Measurements from ENCODE around the gene TMEM165.
"Not testable (repeated sequence)": the region's sequence is repeated elsewhere in the genome, so short reads cannot be mapped to it uniquely, and the experiment has no call there.

TMEM165 gene

GRCh38 chr4:55352726-55353125 lies 43.0 kb upstream of the TMEM165 start:
- no peak for TF ChIP-seq CTCF (IDR thresholded peaks at IDR 0.05; ENCODE audit: borderline replicate concordance, insufficient read depth, low read depth, low read length)
- H3K4me3 ChIP-seq (ENCODE audit: low read depth, low read length) = no peak overlapping the region

- not testable (repeated sequence) for H3K4me3 ChIP-seq (ENCODE audit: low read depth, low read length)
Observed at GRCh38 chr4:55353228-55353747, 42.5 kb upstream of the TMEM165 start.

GRCh38 chr4:55354648-55355047 lies 41.1 kb upstream of the TMEM165 start:
- no peak for TF ChIP-seq CTCF (IDR thresholded peaks at IDR 0.05; ENCODE audit: borderline replicate concordance, insufficient read depth, low read depth, low read length)
- H3K4me3 ChIP-seq (ENCODE audit: low read depth, low read length) = no peak overlapping the region

GRCh38 chr4:55355555-55355954 lies 40.2 kb upstream of the TMEM165 start:
- no peak overlapping the region for H3K4me3 ChIP-seq (ENCODE audit: low read depth, low read length)
- TF ChIP-seq CTCF (IDR thresholded peaks at IDR 0.05; ENCODE audit: borderline replicate concordance, insufficient read depth, low read depth, low read length) = no peak

GRCh38 chr4:55356991-55357461 lies 38.7 kb upstream of the TMEM165 start:
- H3K4me3 ChIP-seq (ENCODE audit: low read depth, low read length) = no peak overlapping the region
- no peak for TF ChIP-seq CTCF (IDR thresholded peaks at IDR 0.05; ENCODE audit: borderline replicate concordance, insufficient read depth, low read depth, low read length)

GRCh38 chr4:55358246-55358645 lies 37.5 kb upstream of the TMEM165 start:
- TF ChIP-seq CTCF (IDR thresholded peaks at IDR 0.05; ENCODE audit: borderline replicate concordance, insufficient read depth, low read depth, low read length) = no peak
- no peak overlapping the region for H3K4me3 ChIP-seq (ENCODE audit: low read depth, low read length)

- H3K4me3 ChIP-seq (ENCODE audit: low read depth, low read length) = no peak overlapping the region
Observed at GRCh38 chr4:55358668-55359067, 37.1 kb upstream of the TMEM165 start.

More at GRCh38 chr4:55358668-55359067, 37.1 kb upstream of the TMEM165 start:
- TF ChIP-seq CTCF (IDR thresholded peaks at IDR 0.05; ENCODE audit: borderline replicate concordance, insufficient read depth, low read depth, low read length) = no peak

All from GM12875 (cell line).